Suppressor macrophage treated with lipopolysaccharide for 1 hour (primary cell): ENCODE results near the gene RBBP5.
A peak's percentile ranks its signal among the peaks of the same experiment; 100 is the strongest.

Experiments
- DNase-seq, 3 donors: peaks; one replicate each; pipeline ENCODE4 v3.0.0-alpha.2; 2020 to 2022

Gene RBBP5

GRCh38 chr1:205128050-205128449, 6.3 kb upstream of the RBBP5 start:
- DNase-seq = peak; percentile 15 to 37 (median 34)

GRCh38 chr1:205127646-205128045, 5.9 kb upstream of the RBBP5 start:
- peak; percentile 25 to 33 (median 31) for DNase-seq

- DNase-seq = no peak
These were observed 2.9 kb upstream of the RBBP5 start for GRCh38 chr1:205124726-205125125.

- DNase-seq = peak in 1 of 3 donors; percentile 74
These were observed 708 bp upstream of the RBBP5 start for GRCh38 chr1:205122489-205122882.

- no peak for DNase-seq
These were observed 3.0 kb downstream of the RBBP5 start for GRCh38 chr1:205118752-205119151.

- no peak for DNase-seq
These were observed 10.4 kb downstream of the RBBP5 start for GRCh38 chr1:205111354-205111753.

GRCh38 chr1:205109711-205110110, 12.1 kb downstream of the RBBP5 start:
- DNase-seq = no peak

- DNase-seq = no peak
These were observed 12.5 kb downstream of the RBBP5 start for GRCh38 chr1:205109269-205109668.

- no peak for DNase-seq
These were observed 13.3 kb downstream of the RBBP5 start for GRCh38 chr1:205108464-205108863.

GRCh38 chr1:205107327-205107726, 14.5 kb downstream of the RBBP5 start:
- DNase-seq = no peak

- DNase-seq = no peak
These were observed 19.4 kb downstream of the RBBP5 start for GRCh38 chr1:205102404-205102803.

GRCh38 chr1:205098242-205098641, 23.5 kb downstream of the RBBP5 start:
- no peak for DNase-seq

GRCh38 chr1:205095422-205095821, 26.4 kb downstream of the RBBP5 start:
- DNase-seq = no peak

GRCh38 chr1:205091043-205091740, 30.6 kb downstream of the RBBP5 start:
- DNase-seq = no peak

- no peak for DNase-seq
These were observed 33.4 kb downstream of the RBBP5 start for GRCh38 chr1:205088341-205088740.

GRCh38 chr1:205084360-205084759, 37.4 kb downstream of the RBBP5 start, which contains the start of gene TMEM81:
TSS of gene TMEM81 (minus strand) at chr1:205084460. CDS start at chr1:205084320, 140 bp downstream.
- no peak for DNase-seq

- no peak for DNase-seq
These were observed 39.3 kb downstream of the RBBP5 start for GRCh38 chr1:205082431-205082830.

GRCh38 chr1:205077934-205078311, 43.9 kb downstream of the RBBP5 start:
- DNase-seq = no peak

GRCh38 chr1:205077158-205077933, 44.4 kb downstream of the RBBP5 start:
- DNase-seq = no peak

GRCh38 chr1:205076245-205076761, 45.5 kb downstream of the RBBP5 start:
- DNase-seq = no peak

GRCh38 chr1:205075642-205076155, 46.1 kb downstream of the RBBP5 start:
- DNase-seq = no peak

GRCh38 chr1:205074513-205074912, 47.3 kb downstream of the RBBP5 start:
- DNase-seq = no peak

- DNase-seq = no peak
These were observed 47.7 kb downstream of the RBBP5 start for GRCh38 chr1:205074084-205074483.

GRCh38 chr1:205073511-205073910, 48.3 kb downstream of the RBBP5 start:
- DNase-seq = no peak
